ENCODE measurements around the gene ZCCHC14.

The ZCCHC14 gene

GRCh38 chr16:87474017-87474416 lies 18.8 kb downstream of the ZCCHC14 start:
- Histone ChIP-seq H3K27ac (ENCODE audit: low read depth, low read length) (no peak overlapping the region), H3K4me1 (ENCODE audit: control insufficient read depth, low read length) (peaks cover 13% of the 10 kb centered on the region), H3K4me3 (ENCODE audit: low read length) (no peak overlapping the region), H4K20me1 (ENCODE audit: control insufficient read depth, insufficient read depth, low read depth, low read length) (0 out of 2 replicates have a peak, but pooled peaks cover 3% of the 10 kb centered on the region), H3K27me3 (ENCODE audit: control insufficient read depth, low read length) (no peaks in the 10 kb centered on the region), H3F3A (ENCODE audit: control insufficient read depth, insufficient read depth) (no peaks in the 10 kb centered on the region), H3K9me3 (ENCODE audit: control insufficient read depth, insufficient read depth, low read length) (no peaks in the 10 kb centered on the region), H3K9me2 (replicated peaks; ENCODE audit: control insufficient read depth, low read length) (no peaks in the 10 kb centered on the region), H3K36me3 (ENCODE audit: control insufficient read depth, low read length) (no peaks in the 10 kb centered on the region), H3K79me2 (ENCODE audit: control insufficient read depth, low read length) (peaks cover 33% of the 10 kb centered on the region), H3K4me2 (ENCODE audit: low read length) (no peak overlapping the region)
- TF ChIP-seq CTCF (IDR thresholded peaks at IDR 0.05; ENCODE audit: low read depth, low read length, poor library complexity, severe bottlenecking) = no peak
- TF ChIP-seq EZH2phosphoT487 (IDR thresholded peaks at IDR 0.05; ENCODE audit: borderline replicate concordance, low read length) = no peak

- no peaks in the 10 kb centered on the region for H3K27me3 ChIP-seq (ENCODE audit: control insufficient read depth, low read length)
- H4K20me1 ChIP-seq (ENCODE audit: control insufficient read depth, insufficient read depth, low read depth, low read length) = 0 out of 2 replicates have a peak, but pooled peaks cover 3% of the 10 kb centered on the region
- no peak overlapping the region for H3K4me3 ChIP-seq (ENCODE audit: low read length)
- H3K27ac ChIP-seq (ENCODE audit: low read depth, low read length) = no peak overlapping the region
- peaks cover 9% of the 10 kb centered on the region for H3K4me1 ChIP-seq (ENCODE audit: control insufficient read depth, low read length)
- no peaks in the 10 kb centered on the region for H3K36me3 ChIP-seq (ENCODE audit: control insufficient read depth, low read length)
- H3K4me2 ChIP-seq (ENCODE audit: low read length) = no peak overlapping the region
- H3K79me2 ChIP-seq (ENCODE audit: control insufficient read depth, low read length) = peaks cover 33% of the 10 kb centered on the region
- TF ChIP-seq CTCF (IDR thresholded peaks at IDR 0.05; ENCODE audit: low read depth, low read length, poor library complexity, severe bottlenecking) (no peak), EZH2phosphoT487 (IDR thresholded peaks at IDR 0.05; ENCODE audit: borderline replicate concordance, low read length) (no peak)
- H3K9me2 ChIP-seq (replicated peaks; ENCODE audit: control insufficient read depth, low read length) = no peaks in the 10 kb centered on the region
- no peaks in the 10 kb centered on the region for H3K9me3 ChIP-seq (ENCODE audit: control insufficient read depth, insufficient read depth, low read length)
- no peaks in the 10 kb centered on the region for H3F3A ChIP-seq (ENCODE audit: control insufficient read depth, insufficient read depth)
Observed at GRCh38 chr16:87472935-87473334, 19.9 kb downstream of the ZCCHC14 start.

GRCh38 chr16:87472142-87472778 lies 20.6 kb downstream of the ZCCHC14 start:
- H3K79me2 ChIP-seq (ENCODE audit: control insufficient read depth, low read length) = peaks cover 33% of the 10 kb centered on the region
- 0 out of 2 replicates have a peak, but pooled peaks cover 3% of the 10 kb centered on the region for H4K20me1 ChIP-seq (ENCODE audit: control insufficient read depth, insufficient read depth, low read depth, low read length)

More at GRCh38 chr16:87472142-87472778, 20.6 kb downstream of the ZCCHC14 start:
- Histone ChIP-seq H3K27me3 (ENCODE audit: control insufficient read depth, low read length) (no peaks in the 10 kb centered on the region), H3K27ac (ENCODE audit: low read depth, low read length) (no peak overlapping the region), H3K4me3 (ENCODE audit: low read length) (no peak overlapping the region), H3K36me3 (ENCODE audit: control insufficient read depth, low read length) (no peaks in the 10 kb centered on the region), H3F3A (ENCODE audit: control insufficient read depth, insufficient read depth) (no peaks in the 10 kb centered on the region), H3K9me2 (replicated peaks; ENCODE audit: control insufficient read depth, low read length) (no peaks in the 10 kb centered on the region), H3K4me2 (ENCODE audit: low read length) (no peak overlapping the region), H3K9me3 (ENCODE audit: control insufficient read depth, insufficient read depth, low read length) (no peaks in the 10 kb centered on the region), H3K4me1 (ENCODE audit: control insufficient read depth, low read length) (peaks cover 2% of the 10 kb centered on the region)
- no peak for TF ChIP-seq EZH2phosphoT487 (IDR thresholded peaks at IDR 0.05; ENCODE audit: borderline replicate concordance, low read length)
- no peak for TF ChIP-seq CTCF (IDR thresholded peaks at IDR 0.05; ENCODE audit: low read depth, low read length, poor library complexity, severe bottlenecking)

All from DOHH2 (cell line).